PC-9 (cell line): ENCODE measurements around the gene COL4A2.

Experiments
- CTCF ChIP-seq: fragments of 200-600 bp; sonication (generic); conservative IDR thresholded peaks from 2 replicates; pipeline ENCODE4 v1.6.1; 2017; ENCODE audit warnings: mixed run types, antibody characterized with exemption, mild to moderate bottlenecking, moderate library complexity
- EZH2 ChIP-seq: fragments of 200-600 bp; sonication (generic); IDR thresholded peaks from 2 replicates; pipeline ENCODE4 v1.8.0; 2017; ENCODE audit warnings: antibody characterized with exemption, low read depth

GRCh38 chr13:110463156-110463555 is 156.1 kb downstream of the COL4A2 start:
- TF ChIP-seq EZH2 (no peak), CTCF (no peak)
